PFSK-1 (cell line): Measurements from ENCODE around the gene ATP2B2.

Experiments
- FOXP2 ChIP-seq: optimal IDR thresholded peaks from 2 replicates; pipeline ENCODE3; 2011; ENCODE audit warnings: borderline replicate concordance, control low read depth, inconsistent platforms; ENCODE audit not compliant: insufficient read depth; ENCODE audit errors: extremely low read length, extremely low read depth
- POLR2AphosphoS5 ChIP-seq: IDR thresholded peaks from 2 replicates; pipeline ENCODE4 v1.6.1; 2012; ENCODE audit warnings: low read depth, mild to moderate bottlenecking, control low read depth, low read length, moderate library complexity
- SIN3A ChIP-seq: IDR thresholded peaks from 2 replicates; pipeline ENCODE4 v1.6.1; 2012; ENCODE audit warnings: mild to moderate bottlenecking, low read length, moderate library complexity, borderline replicate concordance; ENCODE audit not compliant: insufficient read depth
- TAF1 ChIP-seq: IDR thresholded peaks from 2 replicates; pipeline ENCODE4 v1.6.1; 2012; ENCODE audit warnings: low read length, control low read depth, borderline replicate concordance; ENCODE audit not compliant: insufficient read depth
- TF ChIP-seq, protein P1 (sequence below), 2 experiments: IDR thresholded peaks; 2 replicates each; pipeline versions ENCODE4 v1.6.1 to v1.8.0; 2011 to 2012; ENCODE audit warnings: low read depth in 2 of 2, low read length in 2 of 2, control low read depth in 1 of 2, inconsistent platforms in 1 of 2, mild to moderate bottlenecking in 1 of 2, moderate library complexity in 1 of 2; ENCODE audit not compliant: insufficient read depth in 1 of 2

DNA sequence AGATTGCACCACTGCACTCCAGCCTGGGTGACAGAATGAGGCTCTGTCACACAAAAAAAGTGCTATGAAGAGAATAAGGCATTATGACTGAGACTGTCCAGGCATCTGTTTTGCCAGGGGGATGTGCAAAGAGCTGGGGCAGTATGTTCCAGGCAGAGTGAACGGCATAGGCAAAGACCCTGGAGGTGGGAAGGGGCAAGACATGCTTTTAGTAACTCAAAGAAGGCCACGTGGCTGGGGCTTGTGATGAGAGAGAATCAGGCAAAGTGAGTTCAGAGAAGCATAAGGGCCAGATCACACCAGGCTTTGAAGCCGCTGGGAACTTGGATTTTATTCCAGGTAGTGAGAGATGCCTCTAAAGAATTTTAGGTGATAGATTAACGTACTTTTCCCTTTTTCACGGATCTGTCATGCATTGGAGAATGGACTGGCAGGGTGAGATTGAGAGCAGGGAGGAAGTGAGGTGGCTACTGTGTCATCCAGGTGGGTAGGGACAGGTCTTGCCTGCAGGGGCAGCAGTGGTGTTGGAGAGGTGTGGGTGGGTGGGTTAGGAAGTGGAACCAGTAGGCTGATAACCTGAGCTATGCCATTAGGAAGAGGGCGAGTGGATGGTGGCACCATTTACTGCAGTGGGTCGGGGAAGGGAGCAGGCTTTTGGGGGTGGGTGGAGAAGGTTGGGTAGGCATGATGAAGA lies 31.7 kb downstream of the ATP2B2 start:
- no peak for TF ChIP-seq TAF1
- TF ChIP-seq POLR2AphosphoS5, result no peak
- no peak for TF ChIP-seq SIN3A
- TF ChIP-seq, protein P1, sequence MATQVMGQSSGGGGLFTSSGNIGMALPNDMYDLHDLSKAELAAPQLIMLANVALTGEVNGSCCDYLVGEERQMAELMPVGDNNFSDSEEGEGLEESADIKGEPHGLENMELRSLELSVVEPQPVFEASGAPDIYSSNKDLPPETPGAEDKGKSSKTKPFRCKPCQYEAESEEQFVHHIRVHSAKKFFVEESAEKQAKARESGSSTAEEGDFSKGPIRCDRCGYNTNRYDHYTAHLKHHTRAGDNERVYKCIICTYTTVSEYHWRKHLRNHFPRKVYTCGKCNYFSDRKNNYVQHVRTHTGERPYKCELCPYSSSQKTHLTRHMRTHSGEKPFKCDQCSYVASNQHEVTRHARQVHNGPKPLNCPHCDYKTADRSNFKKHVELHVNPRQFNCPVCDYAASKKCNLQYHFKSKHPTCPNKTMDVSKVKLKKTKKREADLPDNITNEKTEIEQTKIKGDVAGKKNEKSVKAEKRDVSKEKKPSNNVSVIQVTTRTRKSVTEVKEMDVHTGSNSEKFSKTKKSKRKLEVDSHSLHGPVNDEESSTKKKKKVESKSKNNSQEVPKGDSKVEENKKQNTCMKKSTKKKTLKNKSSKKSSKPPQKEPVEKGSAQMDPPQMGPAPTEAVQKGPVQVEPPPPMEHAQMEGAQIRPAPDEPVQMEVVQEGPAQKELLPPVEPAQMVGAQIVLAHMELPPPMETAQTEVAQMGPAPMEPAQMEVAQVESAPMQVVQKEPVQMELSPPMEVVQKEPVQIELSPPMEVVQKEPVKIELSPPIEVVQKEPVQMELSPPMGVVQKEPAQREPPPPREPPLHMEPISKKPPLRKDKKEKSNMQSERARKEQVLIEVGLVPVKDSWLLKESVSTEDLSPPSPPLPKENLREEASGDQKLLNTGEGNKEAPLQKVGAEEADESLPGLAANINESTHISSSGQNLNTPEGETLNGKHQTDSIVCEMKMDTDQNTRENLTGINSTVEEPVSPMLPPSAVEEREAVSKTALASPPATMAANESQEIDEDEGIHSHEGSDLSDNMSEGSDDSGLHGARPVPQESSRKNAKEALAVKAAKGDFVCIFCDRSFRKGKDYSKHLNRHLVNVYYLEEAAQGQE (IDR thresholded peaks at IDR 0.05; ENCODE audit: insufficient read depth in 1 of 2, low read depth in 2 of 2, low read length in 2 of 2), result no peak
- TF ChIP-seq FOXP2, result no peak
